Right renal cortex interstitium (tissue), 3 donors: Measurements from ENCODE around the gene CTSW. TPM values are rescaled to one million over a fixed set of nuclear protein-coding genes. Genes with fewer than 3 reads are reported as not detected.
"Not testable (repeated sequence)": the region's sequence is repeated elsewhere in the genome, so short reads cannot be mapped to it uniquely, and the experiment has no call there.

Experiments
- DNase-seq, 3 donors: peaks; one replicate each; pipeline ENCODE4 v3.0.0-alpha.2; 2013; ENCODE audit warnings: low read depth in 3 of 3, low spot score in 2 of 3
- polyA plus RNA-seq, 3 donors: library from polyadenylated mRNA; unstranded; fragments of 120-200 nt; gene quantifications; one replicate each; pipeline ENCODE4 v1.2.1, GENCODE V29; 2013; ENCODE audit not compliant: insufficient read length in 3 of 3

CTSW gene
- polyA plus RNA-seq, 3 donors, result 1.0 to 1.2 (median 1.2) TPM

- no peak for DNase-seq
These were observed 4.4 kb downstream of the CTSW start for GRCh38 chr11:65883786-65884715.

- no peak for DNase-seq
These were observed 5.1 kb downstream of the CTSW start for GRCh38 chr11:65884716-65885092.

- DNase-seq, result no peak
These were observed 5.6 kb downstream of the CTSW start for GRCh38 chr11:65885231-65885630.

DNA sequence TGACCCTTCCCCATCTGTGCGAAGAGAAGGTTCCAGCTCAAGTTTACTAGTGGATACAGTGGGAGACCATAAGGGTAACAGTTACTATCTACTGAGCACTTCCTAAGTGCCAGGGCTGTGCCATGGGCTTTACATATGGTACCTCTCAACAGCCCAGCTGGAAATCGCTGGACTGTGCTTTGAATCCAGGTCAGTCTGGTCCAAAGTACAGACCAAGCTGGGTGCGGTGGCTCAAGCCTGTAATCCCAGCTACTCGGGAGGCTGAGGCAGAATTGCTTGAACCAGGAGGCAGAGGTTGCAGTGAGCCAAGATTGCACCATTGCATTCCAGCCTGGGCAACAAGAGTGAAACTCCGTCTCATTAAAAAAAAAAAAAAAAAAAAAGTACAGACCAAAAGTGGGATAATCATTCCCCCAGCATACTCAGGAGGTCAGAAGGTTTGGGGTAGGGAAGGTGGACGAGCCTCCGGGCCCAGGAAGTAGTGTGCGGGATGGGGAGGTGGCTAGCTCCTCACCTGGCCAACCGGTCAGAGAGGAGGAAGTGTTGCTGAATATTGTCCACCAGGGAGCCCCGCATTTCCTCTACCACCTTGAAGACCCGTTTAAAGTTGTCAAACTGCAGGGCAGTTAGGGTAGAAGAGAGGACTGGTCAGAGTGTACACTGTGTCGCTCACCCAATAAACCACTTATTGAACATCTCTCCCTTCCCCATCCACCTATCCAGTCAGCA, 6.3 kb downstream of the CTSW start:
- no peak for DNase-seq

GRCh38 chr11:65886826-65887722, 7.4 kb downstream of the CTSW start:
- no peak for DNase-seq

GRCh38 chr11:65887723-65888162, 8.1 kb downstream of the CTSW start:
- no peak for DNase-seq

GRCh38 chr11:65888163-65888814, 8.7 kb downstream of the CTSW start, which contains the start of gene FIBP:
FIBP (minus strand) TSS chr11:65888471; CDS start chr11:65888418, 53 bp downstream.
- DNase-seq, result peak; percentile 86 to 93 (median 92)

- peak; percentile 87 to 95 (median 91) for DNase-seq
These were observed 10.9 kb downstream of the CTSW start, which contains the start of gene CCDC85B for GRCh38 chr11:65890324-65891218. CCDC85B (plus strand) TSS chr11:65890673; CDS start chr11:65890784, 111 bp downstream.

GRCh38 chr11:65891219-65892136, 11.8 kb downstream of the CTSW start:
- DNase-seq, result no peak

DNA sequence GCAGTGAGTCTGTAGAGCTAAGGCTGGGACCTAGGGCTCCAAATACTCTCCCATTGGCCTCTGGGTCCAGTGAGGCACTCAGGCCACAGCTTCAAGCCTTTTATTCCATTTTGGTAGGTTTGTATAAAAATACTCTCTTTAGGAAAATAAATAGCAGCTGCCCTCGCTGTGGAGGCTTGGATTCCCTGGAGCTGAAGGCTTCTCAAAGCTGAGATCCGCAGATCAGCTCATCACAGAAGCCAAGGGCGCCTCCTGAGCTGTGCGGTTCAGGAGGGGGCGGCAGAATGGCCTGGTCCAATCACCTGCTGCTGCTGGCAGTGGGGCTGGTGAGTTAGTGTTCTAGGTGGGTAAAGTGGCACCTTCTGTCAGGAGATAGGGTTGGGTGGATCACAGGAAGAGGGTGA, 12.5 kb downstream of the CTSW start:
- DNase-seq, result not testable (repeated sequence)

DNA sequence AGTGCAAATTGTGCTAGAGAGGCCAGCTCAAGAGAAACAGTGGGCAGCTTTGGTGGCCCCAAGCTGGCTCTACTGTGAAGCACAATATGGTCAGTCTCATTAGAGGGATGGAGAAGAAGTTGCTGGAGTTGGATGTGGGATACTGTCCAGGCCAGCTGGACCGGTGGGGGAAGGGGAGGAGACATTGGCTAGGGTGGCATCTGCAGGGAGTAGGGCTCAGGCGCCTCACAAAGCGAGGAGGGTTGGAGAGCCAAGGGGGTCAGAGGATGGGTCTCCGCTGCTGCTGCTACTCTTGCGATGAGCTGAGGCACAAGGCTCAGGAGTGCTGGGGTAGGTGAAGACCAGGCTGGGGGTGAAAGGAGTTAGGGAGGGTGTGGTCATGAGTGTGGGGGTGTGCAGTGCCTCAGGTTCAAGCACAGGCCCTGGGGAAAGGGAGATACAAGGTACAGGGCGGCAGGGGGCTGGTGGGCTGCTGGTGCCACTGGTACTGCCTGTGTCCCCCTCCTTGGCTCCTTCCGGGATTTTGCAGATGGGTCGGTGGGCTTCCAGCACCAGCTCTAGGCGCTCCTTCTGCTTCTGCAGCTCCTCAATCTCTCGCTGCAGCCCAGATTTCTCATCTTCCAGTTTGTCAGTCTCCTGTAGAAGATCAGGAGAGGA, 13.2 kb downstream of the CTSW start:
- DNase-seq, result no peak

GRCh38 chr11:65894034-65894591, 14.5 kb downstream of the CTSW start:
- DNase-seq, result no peak

- DNase-seq, result no peak
These were observed 15.9 kb downstream of the CTSW start for GRCh38 chr11:65895482-65895981.

DNA sequence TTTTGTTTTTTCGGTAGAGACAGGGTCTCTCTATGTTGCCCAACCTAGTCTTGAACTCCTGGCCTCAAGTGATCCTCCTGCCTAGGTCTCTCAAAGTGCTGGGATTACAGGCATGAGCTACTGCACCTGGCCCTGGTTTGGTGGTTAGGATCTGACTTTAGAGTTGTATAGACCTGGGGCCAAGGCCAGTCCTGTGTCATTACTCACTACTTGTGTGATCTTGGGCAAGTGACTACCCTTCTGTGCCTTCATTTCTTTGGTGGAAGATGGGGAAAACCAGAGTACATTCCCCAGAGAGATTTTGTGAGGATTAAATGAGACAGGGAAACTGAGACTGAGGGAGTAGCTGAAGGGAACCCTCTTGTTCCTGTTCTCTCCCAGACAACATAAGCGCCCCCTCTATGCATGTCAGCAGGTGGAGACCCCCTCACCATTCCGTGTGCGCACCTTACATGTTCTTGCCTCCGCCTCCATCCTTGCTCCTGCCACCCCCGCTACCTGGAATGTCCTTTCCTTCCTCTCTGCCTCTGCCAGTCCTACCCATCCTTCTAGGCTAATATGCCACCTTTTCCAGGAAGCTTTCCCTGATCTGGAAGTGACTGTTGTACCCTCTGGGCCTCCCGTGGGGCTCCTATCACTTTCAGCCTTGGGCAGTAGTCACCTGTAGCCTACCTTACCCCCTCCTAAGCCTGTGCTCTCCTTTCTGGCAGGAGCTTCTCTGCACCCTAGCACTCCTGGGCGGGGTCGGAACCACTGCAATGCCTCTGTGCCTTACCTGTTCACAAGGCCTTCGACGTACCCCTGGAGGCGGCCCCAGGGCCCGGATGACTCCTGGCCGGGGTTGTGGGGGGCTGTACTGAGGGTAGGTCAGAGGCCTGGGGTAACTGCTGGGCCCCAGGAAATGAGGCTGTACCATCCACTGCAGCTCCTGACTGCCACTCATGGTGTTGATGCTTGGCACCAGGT, 16.7 kb downstream of the CTSW start:
- no peak for DNase-seq

GRCh38 chr11:65897020-65897471, 17.4 kb downstream of the CTSW start:
- no peak for DNase-seq
